NCI-H1092 (cell line): ENCODE data around the gene KIF21B.

ENCODE experiments used
- DNase-seq: peaks from one replicate; lab custom pipeline; 2025; lab: John Stamatoyannopoulos, UW

KIF21B gene, protein sequence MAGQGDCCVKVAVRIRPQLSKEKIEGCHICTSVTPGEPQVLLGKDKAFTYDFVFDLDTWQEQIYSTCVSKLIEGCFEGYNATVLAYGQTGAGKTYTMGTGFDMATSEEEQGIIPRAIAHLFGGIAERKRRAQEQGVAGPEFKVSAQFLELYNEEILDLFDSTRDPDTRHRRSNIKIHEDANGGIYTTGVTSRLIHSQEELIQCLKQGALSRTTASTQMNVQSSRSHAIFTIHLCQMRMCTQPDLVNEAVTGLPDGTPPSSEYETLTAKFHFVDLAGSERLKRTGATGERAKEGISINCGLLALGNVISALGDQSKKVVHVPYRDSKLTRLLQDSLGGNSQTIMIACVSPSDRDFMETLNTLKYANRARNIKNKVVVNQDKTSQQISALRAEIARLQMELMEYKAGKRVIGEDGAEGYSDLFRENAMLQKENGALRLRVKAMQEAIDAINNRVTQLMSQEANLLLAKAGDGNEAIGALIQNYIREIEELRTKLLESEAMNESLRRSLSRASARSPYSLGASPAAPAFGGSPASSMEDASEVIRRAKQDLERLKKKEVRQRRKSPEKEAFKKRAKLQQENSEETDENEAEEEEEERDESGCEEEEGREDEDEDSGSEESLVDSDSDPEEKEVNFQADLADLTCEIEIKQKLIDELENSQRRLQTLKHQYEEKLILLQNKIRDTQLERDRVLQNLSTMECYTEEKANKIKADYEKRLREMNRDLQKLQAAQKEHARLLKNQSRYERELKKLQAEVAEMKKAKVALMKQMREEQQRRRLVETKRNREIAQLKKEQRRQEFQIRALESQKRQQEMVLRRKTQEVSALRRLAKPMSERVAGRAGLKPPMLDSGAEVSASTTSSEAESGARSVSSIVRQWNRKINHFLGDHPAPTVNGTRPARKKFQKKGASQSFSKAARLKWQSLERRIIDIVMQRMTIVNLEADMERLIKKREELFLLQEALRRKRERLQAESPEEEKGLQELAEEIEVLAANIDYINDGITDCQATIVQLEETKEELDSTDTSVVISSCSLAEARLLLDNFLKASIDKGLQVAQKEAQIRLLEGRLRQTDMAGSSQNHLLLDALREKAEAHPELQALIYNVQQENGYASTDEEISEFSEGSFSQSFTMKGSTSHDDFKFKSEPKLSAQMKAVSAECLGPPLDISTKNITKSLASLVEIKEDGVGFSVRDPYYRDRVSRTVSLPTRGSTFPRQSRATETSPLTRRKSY (N-terminal part only)

DNA sequence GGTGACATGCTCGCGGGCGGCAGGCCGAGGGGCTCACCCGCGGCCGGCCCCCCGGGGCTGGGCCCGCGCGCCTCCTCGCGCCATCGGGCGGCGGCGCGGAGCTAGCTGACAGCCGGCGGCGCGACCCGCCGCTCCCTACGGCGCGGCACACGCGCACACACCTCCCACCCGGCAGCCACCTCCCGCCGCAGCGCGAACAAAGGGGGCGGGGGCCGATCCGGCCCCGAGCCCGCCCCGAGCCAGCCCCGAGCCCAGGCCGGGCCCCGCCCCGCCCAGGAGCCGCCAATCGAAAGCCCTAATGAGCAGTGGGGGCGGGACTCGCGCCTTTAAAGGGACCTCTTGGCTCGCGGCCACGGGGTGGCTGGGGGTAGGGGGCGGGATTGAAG is at the start of gene KIF21B:
KIF21B (minus strand) TSS at position 198 of the 386 bp plus-strand sequence. CDS start 331 bp downstream, outside the sequence.
- DNase-seq = peak; percentile 86

GRCh38 chr1:201072922-201073321 is 49.4 kb upstream of the KIF21B start:
- DNase-seq = no peak

GRCh38 chr1:201072149-201072548 is 48.6 kb upstream of the KIF21B start:
- no peak for DNase-seq

DNA sequence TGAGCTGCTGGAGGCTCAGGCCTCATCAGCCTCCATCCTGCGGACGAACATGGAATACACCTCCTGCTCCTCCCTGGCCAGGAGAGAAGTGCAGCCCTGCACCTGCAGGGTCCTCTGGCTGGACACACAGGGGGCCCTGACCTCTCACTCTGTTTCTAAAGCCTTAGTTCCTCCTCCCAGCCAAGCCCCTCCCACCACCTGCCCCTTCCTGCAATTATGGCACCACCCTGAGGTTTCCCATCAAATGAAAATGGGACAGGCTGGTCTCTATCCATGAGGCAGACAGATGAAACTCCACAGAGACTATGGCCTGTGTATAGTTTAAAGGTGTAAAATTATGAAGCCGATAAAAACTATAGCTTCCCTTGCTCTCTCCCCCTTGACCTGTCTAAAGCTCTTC is 46.1 kb upstream of the KIF21B start:
- DNase-seq = no peak

DNA sequence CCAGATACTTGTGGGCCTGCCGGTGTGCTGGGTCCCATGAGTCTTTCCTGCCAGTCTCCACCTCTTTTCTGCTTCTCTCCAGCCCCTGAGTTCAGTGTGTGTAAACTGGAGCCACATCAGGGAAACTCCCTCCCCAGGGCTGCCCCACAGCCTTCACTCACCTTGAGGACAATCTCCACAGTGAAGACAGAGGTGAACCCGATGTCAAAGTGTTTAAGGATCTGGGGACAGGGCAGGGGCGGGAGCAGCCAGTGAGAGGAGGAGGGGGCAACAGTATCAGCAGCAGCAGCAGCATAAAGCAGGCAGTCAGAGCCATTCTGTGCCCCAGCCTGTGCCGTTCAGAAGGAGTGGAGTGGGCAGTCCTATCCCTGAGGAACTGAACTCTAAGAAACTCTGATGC is 45.5 kb upstream of the KIF21B start:
- DNase-seq = no peak

- no peak for DNase-seq
These were observed 43.5 kb upstream of the KIF21B start for GRCh38 chr1:201066986-201067385.

GRCh38 chr1:201065686-201066085 is 42.2 kb upstream of the KIF21B start:
- no peak for DNase-seq

- no peak for DNase-seq
These were observed 41.3 kb upstream of the KIF21B start for GRCh38 chr1:201064806-201065205.

- no peak for DNase-seq
These were observed 39.6 kb upstream of the KIF21B start for GRCh38 chr1:201063145-201063544.

- DNase-seq = no peak
These were observed 39.1 kb upstream of the KIF21B start for GRCh38 chr1:201062511-201063091.

GRCh38 chr1:201061886-201062285 is 38.4 kb upstream of the KIF21B start:
- no peak for DNase-seq

GRCh38 chr1:201061049-201061448 is 37.5 kb upstream of the KIF21B start:
- no peak for DNase-seq

DNA sequence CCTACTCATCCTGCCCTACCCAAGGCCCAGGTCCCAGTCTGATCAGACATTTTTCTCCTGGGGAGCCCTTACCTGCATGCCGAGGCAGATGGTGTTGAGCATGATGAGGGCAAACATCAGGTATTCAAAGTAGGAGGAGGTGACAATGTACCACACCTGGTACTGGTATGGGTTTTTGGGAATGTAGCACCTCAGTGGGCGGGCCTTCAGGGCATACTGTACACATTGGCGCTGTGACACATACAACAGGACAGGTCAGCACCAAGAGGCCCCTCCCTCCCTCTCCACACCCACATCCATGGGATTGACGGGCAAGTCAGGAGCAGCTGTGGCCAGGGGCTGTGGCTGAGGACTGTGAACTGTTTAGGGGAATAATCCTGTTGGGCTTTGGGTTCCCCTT is 37.1 kb upstream of the KIF21B start:
- no peak for DNase-seq

GRCh38 chr1:201059871-201060555 is 36.5 kb upstream of the KIF21B start:
- DNase-seq = no peak

DNA sequence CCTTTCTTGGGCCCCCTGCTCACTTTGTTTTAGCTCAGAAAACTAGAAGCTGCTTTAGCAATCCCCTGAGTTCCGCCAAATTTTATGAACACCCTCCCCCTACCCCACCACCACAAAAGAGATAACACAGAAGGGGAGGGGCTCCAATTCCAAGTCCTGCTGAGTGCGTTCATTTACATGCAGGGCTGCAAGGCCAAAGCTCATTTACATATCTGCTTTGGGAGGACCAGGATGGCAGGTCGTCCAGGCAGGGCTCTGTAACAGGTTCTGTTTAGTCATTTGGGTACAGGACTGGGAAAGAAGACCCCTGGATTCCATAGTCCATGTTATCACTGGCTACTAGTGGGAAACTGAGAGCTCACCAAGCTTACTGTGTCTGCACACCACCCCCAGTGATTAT is 35.9 kb upstream of the KIF21B start:
- DNase-seq = no peak

GRCh38 chr1:201054091-201054543 is 30.6 kb upstream of the KIF21B start:
- DNase-seq = no peak

GRCh38 chr1:201053155-201053860 is 29.8 kb upstream of the KIF21B start:
- DNase-seq = no peak

DNA sequence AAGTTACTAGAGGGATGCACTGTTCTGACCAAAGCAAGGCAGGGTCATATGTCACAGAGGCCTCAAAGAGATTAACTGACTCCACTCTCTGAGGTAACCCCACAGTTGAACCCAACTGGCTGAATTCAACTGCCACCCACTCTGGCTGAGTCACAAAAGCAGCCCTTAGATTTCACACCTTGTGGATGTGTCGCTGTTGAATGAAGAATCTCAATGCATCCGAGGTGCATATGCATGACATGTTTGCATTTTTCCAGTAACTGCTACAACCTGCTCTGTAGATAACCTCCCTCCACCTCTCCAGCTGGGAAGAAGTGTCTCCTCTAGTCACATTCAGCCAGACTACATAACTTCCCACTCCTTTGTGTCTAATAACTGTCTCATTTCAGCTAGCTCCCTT is 27.9 kb upstream of the KIF21B start:
- no peak for DNase-seq

GRCh38 chr1:201050515-201051277 is 27.2 kb upstream of the KIF21B start:
- no peak for DNase-seq
